Middle frontal gyrus (tissue), 1 donor: ENCODE results near the gene CDC42SE2.
"Not testable (repeated sequence)": the region's sequence is repeated elsewhere in the genome, so short reads cannot be mapped to it uniquely, and the experiment has no call there.

Experiments used
- DNase-seq: peaks from one replicate; pipeline ENCODE4 v3.0.0-alpha.2; 2015; ENCODE audit warnings: low spot score; ENCODE audit errors: extremely low spot score

Gene CDC42SE2

DNA sequence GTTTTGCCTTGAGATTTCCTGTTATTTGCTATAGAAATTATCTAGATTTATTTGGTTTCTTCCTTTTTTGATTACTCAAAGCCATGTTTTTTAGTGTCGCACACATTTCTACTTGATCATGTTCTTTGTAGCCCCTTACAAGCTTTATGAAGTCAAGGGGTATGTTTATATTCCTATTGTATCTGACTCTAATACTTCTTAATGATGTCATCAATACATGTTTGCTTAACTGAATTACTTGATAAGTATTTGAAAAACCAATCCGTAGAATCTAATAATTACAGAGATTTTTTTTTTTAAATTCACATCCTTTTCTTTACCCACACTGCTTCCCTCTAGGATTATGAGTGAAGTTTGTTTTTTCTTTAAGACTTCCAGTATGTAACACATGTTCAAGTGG, 53.0 kb downstream of the CDC42SE2 start:
- DNase-seq, result no peak

DNA sequence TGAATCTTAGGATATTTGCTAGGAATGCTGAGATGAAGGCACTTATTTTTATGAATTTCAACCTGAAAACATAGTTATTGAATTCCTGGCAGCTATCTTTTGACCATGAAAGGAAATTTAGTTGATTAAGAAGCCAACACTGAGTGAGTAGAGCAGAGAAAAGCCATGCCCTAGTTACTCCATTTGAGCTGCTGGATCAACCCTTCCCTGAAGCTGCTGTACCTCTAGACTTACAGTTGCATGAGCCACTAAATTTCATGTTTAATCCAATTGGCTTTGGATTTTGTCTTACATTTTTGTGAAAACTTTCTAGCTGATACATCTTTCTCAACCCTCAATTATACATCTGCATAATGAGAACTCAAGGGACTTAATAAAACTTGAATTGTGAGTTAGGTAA, 54.6 kb downstream of the CDC42SE2 start:
- DNase-seq, result no peak

DNA sequence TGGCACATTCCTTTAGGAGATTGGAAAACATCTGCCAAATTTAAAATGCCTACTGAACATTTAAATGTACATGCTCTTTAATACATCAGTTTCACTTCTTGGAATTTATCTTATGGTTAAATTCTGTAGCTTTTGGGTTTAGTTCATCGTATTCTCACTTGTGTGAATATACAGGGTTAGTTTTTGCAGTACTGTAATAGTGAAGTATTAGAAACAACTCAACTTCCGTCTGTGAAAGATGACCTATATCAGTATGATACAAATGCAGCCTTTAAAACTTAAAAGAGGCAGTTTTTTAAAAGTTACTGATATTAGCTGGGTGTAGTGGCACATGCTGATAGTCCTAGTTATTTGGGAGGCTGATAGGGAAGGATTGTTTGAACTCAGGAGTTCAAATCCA, 57.2 kb downstream of the CDC42SE2 start:
- no peak for DNase-seq

DNA sequence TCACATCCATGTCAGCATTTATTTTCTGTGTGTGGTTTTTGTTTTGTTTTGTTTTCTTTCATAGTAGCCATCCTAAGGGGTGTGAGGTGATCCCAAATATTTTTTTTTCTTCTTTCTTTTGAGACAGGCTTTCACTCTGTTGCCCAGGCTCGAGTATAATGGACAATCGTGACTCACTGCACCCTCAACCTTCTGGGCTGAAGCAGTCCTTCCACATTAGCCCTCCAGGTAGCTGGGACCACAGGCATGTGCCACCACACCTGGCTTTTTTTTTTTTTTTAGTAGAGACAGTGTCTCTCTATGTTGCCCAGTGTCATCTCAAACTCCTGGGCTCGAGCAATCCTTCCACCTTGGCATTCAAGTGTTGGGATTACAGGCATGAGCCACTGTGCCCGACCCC, 59.1 kb downstream of the CDC42SE2 start:
- DNase-seq, result no peak

DNA sequence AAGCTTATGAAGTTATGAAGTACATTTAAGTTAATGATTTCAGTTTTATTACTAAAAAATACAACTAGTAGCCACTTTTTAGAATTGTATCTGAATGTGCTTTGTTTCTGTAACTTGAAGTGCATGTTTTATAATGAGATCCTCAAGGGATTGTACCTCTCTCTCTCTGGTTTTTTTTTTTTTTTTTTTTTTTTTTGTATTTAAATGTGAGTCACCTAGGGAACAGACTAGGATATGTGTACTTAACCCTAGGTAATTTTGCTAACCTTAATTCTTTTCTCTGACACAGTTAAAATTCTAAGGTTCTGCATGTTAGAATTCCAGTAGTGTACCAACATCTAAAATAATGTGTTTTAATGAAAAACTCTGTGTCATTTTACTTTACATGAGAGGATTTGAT, 59.5 kb downstream of the CDC42SE2 start:
- no peak for DNase-seq

DNA sequence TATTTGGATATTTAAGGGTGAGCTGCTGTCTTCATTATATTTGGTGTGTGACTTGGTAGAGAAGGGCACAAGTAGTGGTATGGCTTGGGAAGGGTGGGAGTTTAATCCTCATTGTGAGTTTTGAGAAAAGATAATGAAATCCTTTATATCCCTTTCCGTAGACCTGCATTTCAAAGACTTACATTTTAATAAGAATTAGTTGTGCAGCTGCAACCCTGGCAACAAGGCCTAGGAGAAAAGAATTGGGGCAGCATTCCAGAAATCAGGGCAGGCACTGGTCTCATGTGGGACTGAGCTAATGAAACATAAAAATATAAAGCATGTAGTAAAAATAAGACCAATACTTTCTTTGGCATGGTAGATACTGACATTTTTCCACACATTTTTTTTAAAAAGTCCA, 60.5 kb downstream of the CDC42SE2 start:
- DNase-seq, result peak; percentile 39

DNA sequence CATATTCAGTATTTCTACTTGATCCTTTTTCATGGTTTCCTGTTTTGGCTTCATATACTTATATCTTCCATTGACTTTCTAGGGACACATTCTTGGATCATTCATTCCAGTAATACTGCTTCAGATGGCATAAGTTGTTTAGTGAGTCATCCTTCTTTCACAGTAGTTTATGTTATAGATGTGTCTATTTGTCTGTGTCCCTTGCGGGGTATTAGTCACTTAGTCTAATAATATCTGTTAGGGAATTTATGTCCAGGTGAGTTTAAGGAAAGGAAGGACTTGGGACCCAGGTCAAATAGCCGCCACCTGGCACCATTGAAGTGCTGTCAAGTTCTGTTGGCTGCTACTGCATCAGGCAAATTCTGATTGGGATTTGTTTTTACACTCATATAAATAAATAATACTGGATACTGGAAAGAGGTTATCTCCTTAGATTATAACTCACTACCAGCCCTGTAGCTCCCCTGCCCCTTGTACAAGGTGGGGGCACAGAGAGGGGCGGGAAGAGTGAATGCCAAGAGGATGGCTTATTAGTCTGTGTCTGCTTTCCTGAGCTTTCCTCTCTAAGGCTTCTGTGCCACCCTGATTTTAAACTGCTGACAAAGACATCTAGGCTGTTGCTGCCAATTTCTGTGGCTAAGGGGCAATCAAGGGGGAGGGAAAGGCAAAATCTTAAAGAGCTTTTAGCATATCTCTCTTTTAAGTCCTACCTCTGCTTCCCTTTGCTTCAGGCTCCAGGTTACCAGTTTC, 64.9 kb downstream of the CDC42SE2 start:
- no peak for DNase-seq

DNA sequence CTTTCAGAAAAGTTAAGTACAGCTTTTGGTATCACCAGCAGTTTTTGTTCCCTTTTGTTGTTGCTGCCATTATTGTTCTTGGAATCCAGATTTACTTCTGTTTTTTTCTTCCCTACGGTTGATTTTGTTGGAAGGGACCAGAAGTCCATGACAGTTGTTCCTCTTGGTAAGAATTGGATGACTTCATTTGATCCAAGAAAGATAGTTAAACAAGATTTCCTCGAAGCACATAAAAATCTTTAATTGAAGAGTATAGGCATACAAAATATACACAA, 65.4 kb downstream of the CDC42SE2 start:
- no peak for DNase-seq

DNA sequence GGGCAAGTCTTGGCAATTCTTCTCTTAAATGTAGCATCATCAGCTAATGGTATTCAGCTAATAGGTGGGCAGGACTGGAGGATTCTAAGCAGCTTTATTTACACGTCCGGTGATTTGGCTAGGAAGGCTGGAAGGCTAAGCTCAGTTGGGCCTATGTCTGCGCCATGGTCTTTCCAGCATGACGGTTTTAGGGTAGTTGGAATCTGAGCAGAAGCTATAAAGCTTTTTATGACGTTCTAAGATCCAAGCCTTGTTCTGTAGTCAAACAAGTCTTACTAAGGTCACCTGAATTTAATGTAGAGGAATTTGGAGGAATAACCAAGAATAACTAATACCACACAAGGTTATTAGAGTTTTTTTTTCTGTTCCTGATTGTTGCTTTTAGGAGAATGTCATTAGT, 66.2 kb downstream of the CDC42SE2 start:
- DNase-seq, result no peak

DNA sequence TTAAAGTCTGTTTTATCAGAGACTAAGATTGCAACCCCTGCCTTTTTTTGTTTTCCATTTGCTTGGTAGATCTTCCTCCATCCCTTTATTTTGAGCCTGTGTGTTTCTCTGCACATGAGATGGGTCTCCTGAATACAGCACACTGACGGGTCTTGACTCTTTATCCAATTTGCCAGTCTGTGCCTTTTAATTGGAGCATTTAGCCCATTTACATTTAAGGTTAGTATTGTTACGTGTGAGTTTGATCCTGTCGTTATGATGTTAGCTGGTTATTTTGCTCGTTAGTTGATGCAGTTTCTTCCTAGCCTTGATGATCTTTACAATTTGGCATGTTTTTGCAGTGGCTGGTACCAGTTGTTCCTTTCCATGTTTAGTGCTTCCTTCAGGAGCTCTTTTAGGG, 71.9 kb downstream of the CDC42SE2 start:
- DNase-seq, result not testable (repeated sequence)

DNA sequence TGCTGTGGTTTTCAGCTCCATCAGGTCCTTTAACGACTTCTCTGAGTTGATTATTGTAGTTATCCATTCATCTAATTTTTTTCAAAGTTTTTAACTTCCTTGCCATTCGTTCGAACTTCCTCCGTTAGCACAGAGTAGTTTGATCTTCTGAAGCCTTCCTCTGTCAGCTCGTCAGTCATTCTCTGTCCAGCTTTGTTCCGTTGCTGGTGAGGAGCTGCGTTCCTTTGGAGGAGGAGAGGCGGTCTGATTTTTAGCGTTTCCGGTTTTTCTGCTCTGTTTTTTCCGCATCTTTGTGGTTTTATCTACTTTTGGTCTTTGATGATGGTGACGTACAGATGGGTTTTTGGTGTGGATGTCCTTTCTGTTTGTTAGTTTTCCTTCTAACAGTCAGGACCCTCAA, 72.9 kb downstream of the CDC42SE2 start:
- DNase-seq, result not testable (repeated sequence)

DNA sequence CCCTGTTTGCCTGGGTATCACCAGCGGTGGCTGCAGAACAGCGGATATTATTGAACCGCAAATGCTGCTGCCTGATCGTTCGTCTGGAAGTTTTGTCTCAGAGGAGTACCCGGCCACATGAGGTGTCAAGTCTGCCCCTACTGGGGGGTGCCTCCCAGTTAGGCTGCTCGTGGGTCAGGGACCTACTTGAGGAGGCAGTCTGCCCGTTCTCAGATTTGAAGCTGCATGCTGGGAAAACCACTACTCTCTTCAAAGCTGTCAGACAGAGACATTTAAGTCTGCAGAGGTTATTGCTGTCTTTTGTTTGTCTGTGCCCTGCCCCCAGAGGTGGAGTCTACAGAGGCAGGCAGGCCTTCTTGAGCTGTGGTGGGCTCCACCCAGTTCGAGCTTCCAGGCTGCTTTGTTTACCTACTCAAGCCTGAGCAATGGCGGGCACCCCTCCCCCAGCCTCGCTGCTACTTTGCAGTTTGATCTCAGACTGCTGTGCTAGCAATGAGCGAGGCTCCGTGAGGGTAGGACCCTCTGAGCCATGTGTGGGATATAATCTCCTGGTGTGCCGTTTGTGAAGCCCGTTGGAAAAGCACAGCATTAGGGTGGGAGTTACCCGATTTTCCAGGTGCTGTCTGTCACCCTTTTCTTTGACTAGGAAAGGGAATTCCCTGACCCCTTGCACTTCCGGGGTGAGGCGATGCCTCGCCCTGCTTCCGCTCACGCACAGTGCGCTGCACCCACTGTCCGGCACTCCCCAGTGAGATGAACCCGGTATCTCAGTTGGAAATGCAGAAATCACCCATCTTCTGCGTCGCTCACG, 73.6 kb downstream of the CDC42SE2 start:
- DNase-seq, result not testable (repeated sequence)

DNA sequence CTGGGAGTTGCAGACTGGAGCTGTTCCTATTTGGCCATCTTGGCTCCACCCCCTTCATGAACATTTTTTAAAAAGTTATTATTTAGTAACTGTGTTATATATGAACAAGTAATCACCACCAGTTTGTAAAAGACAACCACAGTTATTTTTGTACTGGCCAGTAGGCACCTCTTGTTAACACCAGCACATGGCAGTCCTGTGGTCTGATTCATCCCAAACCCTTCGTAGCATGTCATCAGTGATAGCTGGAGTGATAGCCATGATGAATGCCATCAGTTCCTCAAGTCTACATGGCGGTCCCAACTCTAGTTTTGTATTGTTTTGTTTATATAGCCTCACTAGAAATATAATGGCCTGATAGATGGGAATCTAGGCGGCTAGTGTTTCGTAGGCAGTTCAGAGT, 74.2 kb downstream of the CDC42SE2 start:
- no peak for DNase-seq

DNA sequence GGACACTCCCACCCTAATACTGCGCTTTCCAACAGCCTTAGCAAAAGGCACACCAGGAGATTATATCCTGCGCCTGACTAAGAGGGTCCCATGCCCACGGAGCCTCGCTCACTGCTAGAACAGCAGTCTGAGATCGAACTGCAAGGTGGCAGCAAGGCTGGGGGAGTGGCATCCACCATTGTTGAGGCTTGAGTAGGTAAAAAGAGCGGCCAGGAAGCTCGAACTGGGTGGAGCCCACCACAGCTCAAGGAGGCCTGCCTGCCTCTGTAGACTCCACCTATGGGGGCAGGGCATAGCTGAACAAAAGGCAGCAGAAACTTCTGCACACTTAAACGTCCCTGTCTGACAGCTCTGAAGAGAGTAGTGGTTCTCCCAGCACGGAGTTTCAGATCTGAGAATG, 80.4 kb downstream of the CDC42SE2 start:
- not testable (repeated sequence) for DNase-seq

DNA sequence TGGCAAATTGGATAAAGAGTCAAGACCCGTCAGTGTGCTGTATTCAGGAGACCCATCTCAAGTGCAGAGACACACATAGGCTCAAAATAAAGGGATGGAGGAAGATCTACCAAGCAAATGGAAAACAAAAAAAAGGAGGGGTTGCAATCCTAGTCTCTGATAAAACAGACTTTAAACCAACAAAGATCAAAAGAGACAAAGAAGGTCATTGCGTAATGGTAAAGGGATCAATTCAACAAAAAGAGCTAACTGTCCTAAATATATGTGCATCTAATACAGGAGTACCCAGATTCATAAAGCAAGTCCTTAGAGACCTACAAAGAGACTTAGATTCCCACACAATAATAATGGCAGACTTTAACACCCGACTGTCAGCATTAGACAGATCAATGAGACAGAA, 82.4 kb downstream of the CDC42SE2 start:
- not testable (repeated sequence) for DNase-seq

DNA sequence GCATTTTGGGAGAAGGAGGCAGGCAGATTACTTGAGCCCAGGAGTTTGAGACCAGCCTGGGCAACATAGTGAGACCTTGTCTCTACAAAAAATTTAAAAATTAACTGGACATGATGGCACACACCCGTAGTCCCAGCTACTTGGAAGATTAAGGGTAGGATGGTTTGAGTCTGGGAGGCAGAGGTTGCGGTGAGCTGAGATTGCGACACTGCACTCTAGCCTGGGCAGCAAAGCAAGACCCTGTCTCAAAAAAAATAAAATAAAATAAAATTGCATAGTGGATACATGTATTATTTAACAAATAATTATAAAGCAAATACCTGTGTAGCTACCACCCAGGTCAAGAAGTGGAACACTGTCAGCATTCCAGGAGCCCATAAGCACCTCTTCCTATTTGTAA, 90.1 kb downstream of the CDC42SE2 start:
- no peak for DNase-seq

DNA sequence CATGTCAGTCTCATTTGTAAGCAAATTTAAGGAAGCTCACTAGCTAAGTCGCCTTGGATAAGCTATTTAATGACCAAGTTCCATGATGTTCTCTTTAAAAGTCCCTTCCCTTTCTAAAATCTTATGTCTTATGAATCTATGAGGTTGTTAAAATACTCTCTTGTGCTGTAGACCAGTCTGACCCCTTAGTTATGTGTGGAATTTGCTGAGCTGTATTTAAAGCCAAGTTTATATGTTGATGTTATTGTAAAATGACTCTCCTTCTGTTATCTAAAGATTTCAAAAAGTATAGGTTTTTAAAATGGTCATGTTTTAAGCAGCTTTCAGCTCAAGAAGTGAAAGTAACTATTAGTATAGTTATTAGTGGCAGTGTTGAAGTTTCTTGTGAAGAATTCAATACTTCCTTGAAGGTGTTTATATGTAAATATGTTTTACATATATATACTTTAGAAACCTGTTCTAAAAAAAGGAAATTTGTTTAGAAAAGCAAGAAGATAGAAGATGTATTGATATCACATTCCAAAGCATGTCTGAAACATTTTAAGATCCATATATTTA, 92.2 kb downstream of the CDC42SE2 start:
- no peak for DNase-seq

DNA sequence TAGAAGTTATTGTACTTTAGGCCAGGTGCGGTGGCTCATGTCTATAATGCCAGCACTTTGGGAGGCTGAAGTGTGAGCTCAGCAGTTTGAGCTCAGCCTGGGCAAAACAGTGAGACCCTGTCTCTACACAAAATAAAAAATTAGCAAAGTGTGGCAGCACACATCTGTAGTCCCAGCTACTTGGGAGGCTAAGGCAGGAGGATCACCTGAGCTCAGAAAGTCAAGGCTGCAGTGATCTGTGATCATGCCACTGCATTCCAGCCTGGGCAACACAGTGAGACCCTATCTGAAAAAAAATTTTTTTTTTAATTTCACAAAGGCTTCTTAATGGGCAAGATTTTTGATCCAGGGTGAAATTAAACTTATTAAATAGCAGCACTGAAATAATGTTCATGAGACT, 92.8 kb downstream of the CDC42SE2 start:
- DNase-seq, result no peak

DNA sequence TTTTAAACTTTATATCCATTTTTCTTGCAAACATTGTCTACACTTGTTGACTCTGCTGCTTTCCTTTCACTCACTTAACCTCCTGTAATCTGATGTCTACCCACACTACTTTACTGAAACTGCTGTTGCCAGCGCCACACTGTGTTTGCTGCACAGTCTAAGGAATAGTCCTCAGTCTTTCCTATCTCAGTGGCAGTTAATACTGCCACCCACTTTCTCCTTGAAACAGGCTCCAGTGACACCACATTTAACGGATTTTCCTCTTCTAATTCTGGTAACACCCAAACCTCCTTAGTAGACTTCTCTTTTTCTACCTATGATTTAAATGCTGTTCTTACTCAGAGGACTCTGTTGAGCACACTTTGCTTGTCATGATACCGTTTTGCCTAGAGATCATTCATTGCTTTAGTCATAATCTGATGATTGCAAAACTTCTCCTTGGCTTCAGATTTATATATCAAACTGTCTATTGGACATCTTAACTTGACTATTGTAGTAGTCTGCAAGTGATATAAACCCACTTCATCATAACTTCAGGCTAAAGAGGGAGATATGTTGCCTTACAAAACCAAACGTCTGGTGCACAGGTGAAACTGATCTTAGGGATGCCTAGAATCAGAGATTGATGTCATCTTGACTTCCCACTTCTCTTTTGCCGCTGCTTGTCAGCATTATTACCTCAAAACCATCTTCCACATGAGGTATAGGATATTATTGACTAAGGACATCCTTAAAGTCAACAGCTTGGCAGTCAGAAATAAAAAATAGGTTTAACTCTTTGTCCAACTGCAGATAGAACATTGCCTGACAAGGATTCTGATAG, 94.1 kb downstream of the CDC42SE2 start:
- DNase-seq, result no peak

DNA sequence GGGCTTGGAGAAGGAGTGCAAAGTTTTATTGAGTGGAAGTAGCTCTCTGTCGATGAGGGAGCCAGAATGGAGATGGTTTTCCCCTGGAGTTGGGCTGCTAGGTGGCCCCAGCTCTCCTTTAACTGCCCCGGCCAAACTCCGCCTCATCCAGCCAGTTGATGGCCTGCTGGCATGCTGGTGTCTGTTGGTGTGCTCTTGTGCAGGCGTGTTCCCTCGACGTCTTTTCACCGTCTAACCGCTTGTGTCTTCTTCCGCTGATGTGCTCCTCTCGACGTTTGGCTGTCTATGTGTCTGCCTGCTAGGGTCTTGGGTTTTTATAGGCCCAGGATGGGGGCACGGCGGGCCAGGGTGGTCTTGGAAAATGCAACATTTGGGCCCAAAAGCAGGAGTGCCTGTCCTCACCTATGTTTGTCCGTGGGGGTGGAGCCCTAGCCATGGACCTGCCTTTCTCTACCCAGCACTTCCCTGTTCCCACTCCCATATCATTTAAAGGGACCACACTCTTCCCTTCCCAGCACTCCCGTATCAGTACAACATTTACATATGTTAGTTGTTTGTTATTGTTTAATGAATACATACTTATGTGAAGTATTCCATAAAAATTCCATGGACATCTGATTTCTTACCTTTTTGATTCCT, 97.9 kb downstream of the CDC42SE2 start:
- no peak for DNase-seq

DNA sequence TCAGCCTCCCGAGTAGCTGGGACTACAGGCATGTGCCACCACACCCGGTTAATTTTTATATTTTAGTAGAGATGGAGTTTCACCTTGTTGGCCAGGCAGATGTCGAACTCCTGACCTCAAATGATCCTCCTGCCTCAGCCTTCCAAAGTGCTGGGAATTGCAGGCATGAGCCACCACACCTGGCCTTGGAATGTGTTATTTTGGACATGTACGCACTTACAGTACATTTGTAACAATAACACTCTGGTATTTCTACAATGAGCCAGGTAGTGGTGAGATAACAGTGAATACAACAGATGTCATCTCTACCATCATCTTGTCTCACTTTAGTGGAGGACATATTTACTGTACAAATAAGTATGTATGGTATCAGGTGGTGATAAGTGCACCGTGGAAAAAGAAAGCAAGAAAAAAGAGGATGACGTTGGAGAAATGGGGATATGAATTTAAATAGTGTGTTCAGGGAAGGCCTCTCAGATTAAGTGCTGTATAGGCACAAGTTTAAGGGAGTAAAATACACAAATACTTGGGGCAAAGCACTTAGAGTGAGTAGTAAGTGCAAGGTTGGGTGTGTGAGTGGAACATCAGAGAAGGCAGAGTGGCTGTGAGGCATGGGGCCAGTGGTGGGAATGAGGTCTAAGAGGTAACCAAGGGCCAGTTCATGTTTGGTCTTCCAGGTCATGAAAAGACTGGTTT, 100.1 kb downstream of the CDC42SE2 start:
- DNase-seq, result no peak
